Coronary artery (tissue), 2 donors: Measurements from ENCODE around the gene JAKMIP1.

Experiments used
- DNase-seq: peaks from one replicate; pipeline ENCODE4 v3.0.0-alpha.2; 2017; ENCODE audit warnings: low spot score
- H3K27ac ChIP-seq, 2 donors: fragments of 200-600 bp; sonication (generic); one replicate each; pipeline ENCODE4 v1.5.1; 2016 to 2019
- H3K4me3 ChIP-seq: fragments of 200-600 bp; sonication (generic); 2 replicates; pipeline ENCODE4 v1.5.1; 2016; ENCODE audit warnings: mild to moderate bottlenecking, moderate library complexity
- CTCF ChIP-seq: fragments of 200-600 bp; sonication (generic); IDR thresholded peaks from one replicate; pipeline ENCODE4 v1.5.1; 2019; ENCODE audit warnings: antibody characterized with exemption

Gene JAKMIP1

GRCh38 chr4:6207602-6208001 is 7.3 kb upstream of the JAKMIP1 start:
- DNase-seq = no peak
- H3K27ac ChIP-seq = no peak overlapping the region
- TF ChIP-seq CTCF = no peak
- H3K4me3 ChIP-seq = no peak overlapping the region

- DNase-seq = peak; percentile 53
Observed at GRCh38 chr4:6206771-6207290, 6.5 kb upstream of the JAKMIP1 start.

GRCh38 chr4:6205973-6206372 is 5.6 kb upstream of the JAKMIP1 start:
- DNase-seq = no peak
- H3K4me3 ChIP-seq = no peak overlapping the region
- no peak overlapping the region for H3K27ac ChIP-seq
- no peak for TF ChIP-seq CTCF

More at GRCh38 chr4:6206771-6207290, 6.5 kb upstream of the JAKMIP1 start:
- H3K4me3 ChIP-seq = no peak overlapping the region
- H3K27ac ChIP-seq = no peak overlapping the region
- TF ChIP-seq CTCF = no peak

GRCh38 chr4:6205567-6205931 is 5.2 kb upstream of the JAKMIP1 start:
- H3K4me3 ChIP-seq = no peak overlapping the region
- TF ChIP-seq CTCF = no peak
- peak; percentile 36 for DNase-seq
- H3K27ac ChIP-seq = no peak overlapping the region

- DNase-seq = no peak
- Histone ChIP-seq H3K4me3 (no peak overlapping the region), H3K27ac (no peak overlapping the region)
- no peak for TF ChIP-seq CTCF
Observed at GRCh38 chr4:6204871-6205566, 4.7 kb upstream of the JAKMIP1 start.

GRCh38 chr4:6204098-6204497 is 3.7 kb upstream of the JAKMIP1 start:
- TF ChIP-seq CTCF = no peak
- Histone ChIP-seq H3K27ac (no peak overlapping the region), H3K4me3 (no peak overlapping the region)
- DNase-seq = no peak

- TF ChIP-seq CTCF = no peak
- Histone ChIP-seq H3K27ac (no peak overlapping the region), H3K4me3 (no peak overlapping the region)
- no peak for DNase-seq
Observed at GRCh38 chr4:6201580-6202091, 1.3 kb upstream of the JAKMIP1 start.
